HepG2 (cell line): Measurements from ENCODE around the gene ADAMTS2. TPM values are rescaled to one million over a fixed set of nuclear protein-coding genes. Genes with fewer than 3 reads are reported as not detected.
A peak's percentile ranks its signal among the peaks of the same experiment; 100 is the strongest.

Experiments used
- EP300 ChIP-seq, 3 experiments: sonication (generic) in 1 of 3; formaldehyde crosslinking in 1 of 3; IDR thresholded peaks; 2 replicates each; pipeline versions ENCODE4 v1.5.1 to v1.6.1; 2011 to 2020; ENCODE audit warnings: low read depth in 2 of 3, low read length in 2 of 3, borderline replicate concordance in 1 of 3, improper control_type of control experiment in 1 of 3, mild to moderate bottlenecking in 1 of 3, missing genetic modification reagents in 1 of 3, moderate library complexity in 1 of 3
- HES4 ChIP-seq: sonication (generic); formaldehyde crosslinking; IDR thresholded peaks from 2 replicates; pipeline ENCODE4 v1.9.0; 2021; ENCODE audit warnings: mild to moderate bottlenecking, missing genetic modification reagents, borderline replicate concordance
- HOXA9 ChIP-seq: sonication (generic); formaldehyde crosslinking; IDR thresholded peaks from 2 replicates; pipeline ENCODE4 v1.8.1; 2022; ENCODE audit warnings: missing genetic modification reagents, mild to moderate bottlenecking, moderate library complexity, borderline replicate concordance
- NBN ChIP-seq: fragments of 450-650 bp; conservative IDR thresholded peaks from 2 replicates; pipeline ENCODE4 v1.6.1; 2017
- SALL1 ChIP-seq: sonication (generic); formaldehyde crosslinking; IDR thresholded peaks from 2 replicates; pipeline ENCODE4 v1.8.0; 2022; ENCODE audit warnings: mild to moderate bottlenecking, missing genetic modification reagents
- SOX13 ChIP-seq, 3 experiments: fragments of 450-650 bp in 1 of 3; sonication (generic) in 1 of 3; formaldehyde crosslinking in 1 of 3; IDR thresholded peaks in 2 of 3; conservative IDR thresholded peaks in 1 of 3; 2 replicates each; pipeline versions ENCODE4 v1.5.0 to v1.6.1; 2016 to 2020; ENCODE audit warnings: antibody characterized with exemption in 1 of 3, mild to moderate bottlenecking in 1 of 3, missing compliant biosample characterization in 1 of 3, missing genetic modification reagents in 1 of 3, moderate library complexity in 1 of 3
- ZNF777 ChIP-seq: sonication (generic); formaldehyde crosslinking; IDR thresholded peaks from 2 replicates; pipeline ENCODE4 v1.4.0; 2020; ENCODE audit warnings: missing genetic modification reagents
- polyA plus RNA-seq, 8 experiments: library from polyadenylated mRNA; depleted of rRNA in 3 of 8; stranded (reverse) in 7 of 8; unstranded in 1 of 8; fragments of >200 nt; fragmentation: Illumina TruSeq in 4 of 8; extraction: Trizol in 4 of 8; gene quantifications; 2 replicates each; pipeline versions ENCODE4 v1.2.1 to v1.2.3, GENCODE V29; 2011 to 2016; ENCODE audit warnings: low read depth in 4 of 8, missing spikeins in 1 of 8, mixed read lengths in 1 of 8; ENCODE audit not compliant: insufficient read depth in 1 of 8
- total RNA-seq, 5 experiments: library from RNA; depleted of rRNA; stranded (reverse); fragments of >200 nt; fragmentation: Illumina TruSeq; extraction: Trizol; gene quantifications; 2 replicates each; pipeline ENCODE4 v1.2.3, GENCODE V29; 2016; ENCODE audit warnings: low read depth in 1 of 5
- TF ChIP-seq, protein P1 (sequence below): sonication (generic); formaldehyde crosslinking; IDR thresholded peaks from 2 replicates; pipeline ENCODE4 v1.8.0; 2022; ENCODE audit warnings: mild to moderate bottlenecking, missing genetic modification reagents, moderate library complexity
- TF ChIP-seq, protein P2 (sequence below): sonication (generic); formaldehyde crosslinking; IDR thresholded peaks from 2 replicates; pipeline ENCODE4 v1.4.0; 2020; ENCODE audit warnings: mild to moderate bottlenecking, missing genetic modification reagents
- TF ChIP-seq, protein P3 (sequence below): conservative IDR thresholded peaks from 2 replicates; pipeline ENCODE4 v1.6.1; 2018; ENCODE audit warnings: missing genetic modification reagents
- TF ChIP-seq, protein P4 (sequence below): sonication (generic); formaldehyde crosslinking; IDR thresholded peaks from 2 replicates; pipeline ENCODE4 v1.5.0; 2020; ENCODE audit warnings: missing genetic modification reagents, mild to moderate bottlenecking, borderline replicate concordance
- TF ChIP-seq, protein P5 (sequence below): sonication (generic); formaldehyde crosslinking; IDR thresholded peaks from 2 replicates; pipeline ENCODE4 v1.8.1; 2023; ENCODE audit warnings: mild to moderate bottlenecking, moderate library complexity, missing genetic modification reagents

ADAMTS2 gene
- total and polyA plus RNA-seq, 2 of the 13 experiments (the other 11 are each of a cell fraction or from before 2014, with no cell fraction given): 0.24 to 3.5 TPM

DNA sequence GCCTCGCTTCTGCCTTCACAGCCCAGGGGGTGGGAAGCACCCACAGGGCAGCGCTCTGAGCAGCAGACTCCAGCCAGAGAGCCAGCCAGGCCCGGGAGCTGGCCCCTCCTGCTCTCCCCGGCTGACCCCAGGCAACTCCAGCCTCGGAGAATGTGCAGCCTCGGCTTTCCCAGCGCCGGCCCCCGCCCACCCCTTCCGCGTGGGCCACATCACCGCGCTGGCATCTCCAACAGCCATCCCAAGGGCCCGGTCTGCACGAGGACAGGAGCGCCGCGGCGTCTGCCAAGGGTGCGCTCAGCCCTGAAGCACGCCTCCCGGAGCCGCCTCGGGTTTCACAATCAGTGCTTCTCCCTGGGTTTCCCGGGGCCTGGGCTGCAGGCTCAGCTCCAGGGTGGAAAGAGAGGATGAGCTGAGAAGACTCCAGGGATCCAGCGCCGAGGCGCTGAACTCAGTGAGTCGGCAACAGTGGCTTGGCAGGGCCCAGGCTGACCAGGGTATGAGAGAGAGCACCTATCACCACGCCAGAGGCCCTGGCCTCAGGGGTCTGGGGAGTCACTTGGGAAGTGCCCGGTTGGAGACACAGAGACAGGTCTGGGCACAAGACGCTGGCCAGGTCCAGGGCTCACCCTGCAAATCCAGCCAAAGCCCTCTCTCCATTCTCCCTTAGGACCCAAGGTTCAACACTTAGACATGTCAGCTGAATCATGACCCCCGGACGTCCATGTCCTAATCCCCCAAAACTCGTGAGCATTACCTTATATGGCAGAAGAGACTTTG lies 79.6 kb downstream of the ADAMTS2 start (continued):
- TF ChIP-seq, protein P1, sequence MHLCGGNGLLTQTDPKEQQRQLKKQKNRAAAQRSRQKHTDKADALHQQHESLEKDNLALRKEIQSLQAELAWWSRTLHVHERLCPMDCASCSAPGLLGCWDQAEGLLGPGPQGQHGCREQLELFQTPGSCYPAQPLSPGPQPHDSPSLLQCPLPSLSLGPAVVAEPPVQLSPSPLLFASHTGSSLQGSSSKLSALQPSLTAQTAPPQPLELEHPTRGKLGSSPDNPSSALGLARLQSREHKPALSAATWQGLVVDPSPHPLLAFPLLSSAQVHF (CRISPR knock-in tag): 0 out of 2 replicates have a peak, but pooled peaks have one; percentile 15
- TF ChIP-seq, protein P2, sequence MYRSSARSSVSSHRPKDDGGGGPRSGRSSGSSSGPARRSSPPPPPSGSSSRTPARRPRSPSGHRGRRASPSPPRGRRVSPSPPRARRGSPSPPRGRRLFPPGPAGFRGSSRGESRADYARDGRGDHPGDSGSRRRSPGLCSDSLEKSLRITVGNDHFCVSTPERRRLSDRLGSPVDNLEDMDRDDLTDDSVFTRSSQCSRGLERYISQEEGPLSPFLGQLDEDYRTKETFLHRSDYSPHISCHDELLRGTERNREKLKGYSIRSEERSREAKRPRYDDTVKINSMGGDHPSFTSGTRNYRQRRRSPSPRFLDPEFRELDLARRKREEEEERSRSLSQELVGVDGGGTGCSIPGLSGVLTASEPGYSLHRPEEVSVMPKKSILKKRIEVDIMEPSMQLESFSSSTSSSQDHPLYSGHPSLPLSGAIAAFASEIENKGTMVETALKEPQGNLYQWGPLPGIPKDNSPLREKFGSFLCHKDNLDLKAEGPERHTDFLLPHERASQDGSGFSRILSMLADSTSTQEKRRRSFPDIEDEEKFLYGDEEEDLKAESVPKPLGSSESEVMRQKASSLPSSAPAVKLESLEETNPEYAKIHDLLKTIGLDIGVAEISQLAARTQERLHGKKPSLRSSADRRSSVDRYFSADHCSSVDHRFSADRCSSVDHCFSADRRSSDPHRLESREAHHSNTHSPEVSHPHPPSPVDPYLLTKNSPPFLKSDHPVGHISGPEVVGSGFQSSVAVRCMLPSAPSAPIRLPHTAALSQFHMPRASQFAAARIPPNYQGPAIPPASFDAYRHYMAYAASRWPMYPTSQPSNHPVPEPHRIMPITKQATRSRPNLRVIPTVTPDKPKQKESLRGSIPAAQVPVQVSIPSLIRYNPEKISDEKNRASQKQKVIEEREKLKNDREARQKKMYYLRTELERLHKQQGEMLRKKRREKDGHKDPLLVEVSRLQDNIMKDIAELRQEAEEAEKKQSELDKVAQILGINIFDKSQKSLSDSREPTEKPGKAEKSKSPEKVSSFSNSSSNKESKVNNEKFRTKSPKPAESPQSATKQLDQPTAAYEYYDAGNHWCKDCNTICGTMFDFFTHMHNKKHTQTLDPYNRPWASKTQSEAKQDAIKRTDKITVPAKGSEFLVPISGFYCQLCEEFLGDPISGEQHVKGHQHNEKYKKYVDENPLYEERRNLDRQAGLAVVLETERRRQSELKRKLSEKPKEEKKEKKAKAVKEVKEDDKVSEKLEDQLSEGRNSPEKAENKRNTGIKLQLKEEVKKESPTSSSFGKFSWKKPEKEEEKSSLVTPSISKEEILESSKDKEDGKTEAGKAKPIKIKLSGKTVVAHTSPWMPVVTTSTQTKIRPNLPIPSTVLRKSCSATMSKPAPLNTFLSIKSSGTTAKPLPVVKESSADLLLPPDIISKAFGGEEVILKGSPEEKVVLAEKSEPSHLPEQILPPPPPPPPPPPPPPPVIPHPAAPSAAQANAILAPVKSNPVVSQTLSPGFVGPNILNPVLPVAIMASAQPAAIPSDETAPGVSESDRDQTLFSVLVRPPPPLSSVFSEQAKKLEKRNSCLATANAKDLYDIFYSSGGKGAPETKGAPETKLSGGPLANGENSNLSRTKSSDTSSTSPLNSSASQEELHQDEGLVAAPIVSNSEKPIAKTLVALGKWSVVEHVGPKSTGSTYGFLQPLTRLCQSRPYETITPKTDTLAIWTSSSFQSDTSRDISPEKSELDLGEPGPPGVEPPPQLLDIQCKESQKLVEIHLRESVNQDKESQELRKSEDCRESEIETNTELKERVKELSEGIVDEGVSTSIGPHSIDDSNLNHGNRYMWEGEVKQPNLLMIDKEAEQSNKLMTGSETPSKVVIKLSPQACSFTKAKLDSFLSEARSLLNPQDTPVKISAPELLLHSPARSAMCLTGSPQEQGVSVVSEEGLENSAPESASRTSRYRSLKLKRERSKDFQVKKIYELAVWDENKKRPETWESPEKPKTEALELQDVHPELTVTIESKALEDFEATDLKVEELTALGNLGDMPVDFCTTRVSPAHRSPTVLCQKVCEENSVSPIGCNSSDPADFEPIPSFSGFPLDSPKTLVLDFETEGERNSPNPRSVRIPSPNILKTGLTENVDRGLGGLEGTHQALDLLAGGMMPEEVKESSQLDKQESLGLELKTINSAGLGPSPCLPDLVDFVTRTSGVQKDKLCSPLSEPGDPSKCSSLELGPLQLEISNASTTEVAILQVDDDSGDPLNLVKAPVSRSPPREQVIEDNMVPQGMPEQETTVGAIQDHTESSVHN (CRISPR knock-in tag): no peak
- TF ChIP-seq SOX13 (IDR thresholded peaks at IDR 0.05) (no peak), SOX13 (CRISPR knock-in tag; conservative IDR thresholded peaks at IDR 0.05 in 1 of 2, IDR thresholded peaks at IDR 0.05 in 1 of 2) (no peak), ZNF777 (CRISPR knock-in tag) (peak; percentile 53), SALL1 (CRISPR knock-in tag) (peak; percentile 46; the same call in 1 of the 2 replicates), HOXA9 (CRISPR knock-in tag) (no peak), EP300 (IDR thresholded peaks at IDR 0.05; ENCODE audit: low read depth in 2 of 2, low read length in 2 of 2) (no peak), EP300 (CRISPR knock-in tag; IDR thresholded peaks at IDR 0.05; ENCODE audit: borderline replicate concordance) (no peak), NBN (no peak), HES4 (CRISPR knock-in tag) (peak; percentile 42; the same call in 1 of the 2 replicates)
- TF ChIP-seq, protein P3, sequence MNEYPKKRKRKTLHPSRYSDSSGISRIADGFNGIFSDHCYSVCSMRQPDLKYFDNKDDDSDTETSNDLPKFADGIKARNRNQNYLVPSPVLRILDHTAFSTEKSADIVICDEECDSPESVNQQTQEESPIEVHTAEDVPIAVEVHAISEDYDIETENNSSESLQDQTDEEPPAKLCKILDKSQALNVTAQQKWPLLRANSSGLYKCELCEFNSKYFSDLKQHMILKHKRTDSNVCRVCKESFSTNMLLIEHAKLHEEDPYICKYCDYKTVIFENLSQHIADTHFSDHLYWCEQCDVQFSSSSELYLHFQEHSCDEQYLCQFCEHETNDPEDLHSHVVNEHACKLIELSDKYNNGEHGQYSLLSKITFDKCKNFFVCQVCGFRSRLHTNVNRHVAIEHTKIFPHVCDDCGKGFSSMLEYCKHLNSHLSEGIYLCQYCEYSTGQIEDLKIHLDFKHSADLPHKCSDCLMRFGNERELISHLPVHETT: no peak
- TF ChIP-seq, protein P4, sequence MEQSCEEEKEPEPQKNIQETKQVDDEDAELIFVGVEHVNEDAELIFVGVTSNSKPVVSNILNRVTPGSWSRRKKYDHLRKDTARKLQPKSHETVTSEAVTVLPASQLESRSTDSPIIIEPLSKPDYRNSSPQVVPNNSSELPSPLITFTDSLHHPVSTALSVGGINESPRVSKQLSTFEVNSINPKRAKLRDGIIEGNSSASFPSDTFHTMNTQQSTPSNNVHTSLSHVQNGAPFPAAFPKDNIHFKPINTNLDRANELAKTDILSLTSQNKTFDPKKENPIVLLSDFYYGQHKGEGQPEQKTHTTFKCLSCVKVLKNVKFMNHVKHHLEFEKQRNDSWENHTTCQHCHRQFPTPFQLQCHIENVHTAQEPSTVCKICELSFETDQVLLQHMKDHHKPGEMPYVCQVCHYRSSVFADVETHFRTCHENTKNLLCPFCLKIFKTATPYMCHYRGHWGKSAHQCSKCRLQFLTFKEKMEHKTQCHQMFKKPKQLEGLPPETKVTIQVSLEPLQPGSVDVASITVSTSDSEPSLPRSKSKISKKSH: no peak; the same call in 1 of the 2 replicates
- TF ChIP-seq, protein P5, sequence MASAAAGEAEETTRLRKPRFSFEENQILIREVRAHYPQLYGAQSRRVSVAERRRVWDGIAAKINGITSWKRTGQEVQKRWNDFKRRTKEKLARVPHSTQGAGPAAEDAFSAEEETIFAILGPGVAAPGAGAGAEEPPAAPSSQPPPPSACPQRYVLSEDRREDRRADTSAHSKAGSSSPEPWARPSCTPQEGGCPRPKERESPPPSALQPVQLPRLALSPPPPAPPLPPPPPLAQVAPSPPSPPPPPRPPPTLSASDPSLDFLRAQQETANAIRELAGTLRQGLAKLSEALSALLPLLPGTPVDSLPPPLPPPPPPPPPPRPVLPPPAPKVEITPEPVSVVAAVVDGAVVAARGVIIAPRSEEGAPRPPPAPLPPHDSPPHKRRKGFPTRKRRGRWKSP: no peak
